ENCODE data around the gene TRERF1.

The TRERF1 gene

GRCh38 chr6:42268835-42269204 is 182.9 kb downstream of the TRERF1 start:
- Histone ChIP-seq H3K4me3 (no peak overlapping the region), H3K9me3 (no peaks in the 10 kb centered on the region), H3K27me3 (no peaks in the 10 kb centered on the region), H3K36me3 (peaks cover 0 to 16% (median 13%) of the 10 kb centered on the region in 3 donors), H3K27ac (no peak overlapping the region), H3K4me1 (peaks cover 0 to 3% (median 0%) of the 10 kb centered on the region in 4 donors)
- no peak for DNase-seq
- TF ChIP-seq, protein P1, sequence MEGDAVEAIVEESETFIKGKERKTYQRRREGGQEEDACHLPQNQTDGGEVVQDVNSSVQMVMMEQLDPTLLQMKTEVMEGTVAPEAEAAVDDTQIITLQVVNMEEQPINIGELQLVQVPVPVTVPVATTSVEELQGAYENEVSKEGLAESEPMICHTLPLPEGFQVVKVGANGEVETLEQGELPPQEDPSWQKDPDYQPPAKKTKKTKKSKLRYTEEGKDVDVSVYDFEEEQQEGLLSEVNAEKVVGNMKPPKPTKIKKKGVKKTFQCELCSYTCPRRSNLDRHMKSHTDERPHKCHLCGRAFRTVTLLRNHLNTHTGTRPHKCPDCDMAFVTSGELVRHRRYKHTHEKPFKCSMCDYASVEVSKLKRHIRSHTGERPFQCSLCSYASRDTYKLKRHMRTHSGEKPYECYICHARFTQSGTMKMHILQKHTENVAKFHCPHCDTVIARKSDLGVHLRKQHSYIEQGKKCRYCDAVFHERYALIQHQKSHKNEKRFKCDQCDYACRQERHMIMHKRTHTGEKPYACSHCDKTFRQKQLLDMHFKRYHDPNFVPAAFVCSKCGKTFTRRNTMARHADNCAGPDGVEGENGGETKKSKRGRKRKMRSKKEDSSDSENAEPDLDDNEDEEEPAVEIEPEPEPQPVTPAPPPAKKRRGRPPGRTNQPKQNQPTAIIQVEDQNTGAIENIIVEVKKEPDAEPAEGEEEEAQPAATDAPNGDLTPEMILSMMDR (IDR thresholded peaks at IDR 0.05), result no peak
- intact Hi-C loops (cut with DNase I; ENCODE audit: low total_unique reads), result no loop called here

- H3K27me3 ChIP-seq, result no peaks in the 10 kb centered on the region
- TF ChIP-seq, protein P1 (IDR thresholded peaks at IDR 0.05), result no peak
- no peak overlapping the region for H3K27ac ChIP-seq
- no peaks in the 10 kb centered on the region for H3K9me3 ChIP-seq
- peaks cover 0 to 16% (median 13%) of the 10 kb centered on the region in 3 donors for H3K36me3 ChIP-seq
- H3K4me3 ChIP-seq, result no peak overlapping the region
- peaks cover 0 to 3% (median 0%) of the 10 kb centered on the region in 4 donors for H3K4me1 ChIP-seq
- DNase-seq, result no peak
- intact Hi-C loops (cut with DNase I; ENCODE audit: low total_unique reads), result no loop called here
These were observed 183.5 kb downstream of the TRERF1 start for GRCh38 chr6:42268016-42268834.

GRCh38 chr6:42266538-42266937 is 185.2 kb downstream of the TRERF1 start:
- H3K27ac ChIP-seq, result no peak overlapping the region
- peaks cover 0 to 3% (median 0%) of the 10 kb centered on the region in 4 donors for H3K4me1 ChIP-seq
- no peaks in the 10 kb centered on the region for H3K27me3 ChIP-seq
- H3K9me3 ChIP-seq, result no peaks in the 10 kb centered on the region
- peaks cover 0 to 16% (median 13%) of the 10 kb centered on the region in 3 donors for H3K36me3 ChIP-seq
- TF ChIP-seq, protein P1 (IDR thresholded peaks at IDR 0.05), result no peak
- intact Hi-C loops (cut with DNase I; ENCODE audit: low total_unique reads), result no loop called here
- no peak overlapping the region for H3K4me3 ChIP-seq
- DNase-seq, result no peak

GRCh38 chr6:42264852-42265390 is 186.8 kb downstream of the TRERF1 start:
- H3K4me1 ChIP-seq, result peaks cover 0 to 8% (median 0%) of the 10 kb centered on the region in 4 donors
- intact Hi-C loops (cut with DNase I; ENCODE audit: low total_unique reads), result no loop called here
- H3K4me3 ChIP-seq, result no peak overlapping the region
- H3K27me3 ChIP-seq, result no peaks in the 10 kb centered on the region
- H3K36me3 ChIP-seq, result peaks cover 0 to 16% (median 13%) of the 10 kb centered on the region in 3 donors
- H3K27ac ChIP-seq, result no peak overlapping the region
- H3K9me3 ChIP-seq, result no peaks in the 10 kb centered on the region
- DNase-seq, result no peak
- TF ChIP-seq, protein P1 (IDR thresholded peaks at IDR 0.05), result no peak

DNA sequence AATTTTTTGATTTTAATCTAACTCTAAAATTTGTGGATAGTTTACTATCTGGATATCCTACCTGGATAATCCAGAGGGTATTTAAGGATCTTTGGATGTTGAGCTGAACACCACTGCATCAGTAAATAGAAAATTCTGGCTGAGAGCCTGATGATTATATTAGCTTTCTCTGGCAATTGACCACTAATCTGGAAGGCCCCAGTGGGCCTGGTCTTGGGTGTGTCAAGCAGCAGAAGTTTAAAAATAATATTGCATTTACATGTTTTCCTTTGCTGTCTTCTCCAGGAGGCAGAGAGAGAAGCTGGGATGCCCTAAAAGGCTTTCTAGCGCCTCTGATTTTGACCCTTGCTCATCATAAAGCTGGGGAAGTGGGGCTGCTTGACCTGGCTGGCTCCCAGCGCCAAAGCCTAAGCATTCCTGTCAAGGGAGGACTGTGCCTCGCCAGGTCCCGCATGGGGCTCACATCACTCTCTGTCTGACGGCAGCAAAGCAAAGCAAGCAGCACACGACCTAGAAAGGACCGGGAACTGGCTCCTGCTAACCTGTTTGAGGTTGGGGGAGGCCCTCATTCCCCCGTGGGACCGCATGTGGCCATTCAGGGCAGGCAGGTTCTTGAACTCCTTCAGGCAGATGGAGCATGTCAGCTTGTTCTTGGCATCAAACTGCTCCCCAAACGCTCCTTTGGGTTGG is 187.4 kb downstream of the TRERF1 start:
- TF ChIP-seq, protein P1 (IDR thresholded peaks at IDR 0.05), result no peak
- intact Hi-C loops (cut with DNase I; ENCODE audit: low total_unique reads), result no loop called here
- H3K4me1 ChIP-seq, result peaks cover 0 to 8% (median 0%) of the 10 kb centered on the region in 4 donors
- no peak overlapping the region for H3K4me3 ChIP-seq
- DNase-seq, result no peak
- peaks cover 0 to 14% (median 13%) of the 10 kb centered on the region in 3 donors for H3K36me3 ChIP-seq
- H3K9me3 ChIP-seq, result no peaks in the 10 kb centered on the region
- H3K27me3 ChIP-seq, result no peaks in the 10 kb centered on the region
- H3K27ac ChIP-seq, result no peak overlapping the region

Data from tibial artery (tissue), 4 donors.